GM23338 (cell line): ENCODE measurements around the gene DLL4. TPM values are rescaled to one million over a fixed set of nuclear protein-coding genes. Genes with fewer than 3 reads are reported as not detected.

Experiments
- ATAC-seq: fragments of 200-7000 bp; cut with Tn5 transposase; 3 replicates; pipeline ENCODE4 v1.9.1; 2020
- DNase-seq: peaks from one replicate; pipeline ENCODE4 v3.0.0-alpha.2; 2015; ENCODE audit warnings: low spot score
- H2AFZ ChIP-seq: fragments of 200-600 bp; sonication (generic); 2 replicates; pipeline ENCODE4 v1.8.0; 2016; ENCODE audit warnings: antibody characterized with exemption, mild to moderate bottlenecking, moderate library complexity
- H3F3A ChIP-seq: fragments of 200-600 bp; sonication (generic); replicated peaks from 2 replicates; pipeline ENCODE4 v1.8.0; 2017; ENCODE audit warnings: antibody characterized with exemption, mixed run types, low read depth
- H3K27ac ChIP-seq: fragments of 200-600 bp; sonication (generic); 2 replicates; pipeline ENCODE4 v1.6.1; 2016; ENCODE audit warnings: low read depth
- H3K27me3 ChIP-seq: fragments of 200-600 bp; sonication (generic); 2 replicates; pipeline ENCODE4 v1.8.0; 2016; ENCODE audit warnings: mild to moderate bottlenecking, mixed run types, moderate library complexity; ENCODE audit not compliant: insufficient read depth
- H3K36me3 ChIP-seq: fragments of 200-600 bp; sonication (generic); 2 replicates; pipeline ENCODE4 v1.8.0; 2016; ENCODE audit warnings: mild to moderate bottlenecking; ENCODE audit not compliant: insufficient read depth
- H3K4me1 ChIP-seq: fragments of 200-600 bp; sonication (generic); 2 replicates; pipeline ENCODE4 v1.8.0; 2016; ENCODE audit warnings: mild to moderate bottlenecking, moderate library complexity; ENCODE audit not compliant: insufficient read depth
- H3K4me2 ChIP-seq: fragments of 200-600 bp; sonication (generic); 2 replicates; pipeline ENCODE4 v1.7.1; 2017; ENCODE audit warnings: mixed run types
- H3K4me3 ChIP-seq: fragments of 200-600 bp; sonication (generic); 2 replicates; pipeline ENCODE4 v1.6.1; 2016; ENCODE audit warnings: mixed run types
- H3K79me2 ChIP-seq: fragments of 200-600 bp; sonication (generic); replicated peaks from 2 replicates; pipeline ENCODE4 v1.8.0; 2017; ENCODE audit warnings: mild to moderate bottlenecking; ENCODE audit not compliant: insufficient read depth
- H3K9me2 ChIP-seq: fragments of 200-600 bp; sonication (generic); 2 replicates; pipeline ENCODE4 v1.8.0; 2017; ENCODE audit not compliant: insufficient read depth
- H4K20me1 ChIP-seq: fragments of 200-600 bp; sonication (generic); replicated peaks from 2 replicates; pipeline ENCODE4 v1.8.0; 2017; ENCODE audit warnings: mild to moderate bottlenecking; ENCODE audit not compliant: insufficient read depth
- H3K27ac Mint-ChIP-seq: 2 replicates; pipeline ENCODE4 v1.8.0; 2020; ENCODE audit warnings: inconsistent platforms, mild to moderate bottlenecking, moderate library complexity, mixed read lengths
- H3K27me3 Mint-ChIP-seq: 3 replicates; pipeline ENCODE4 v1.8.0; 2022; ENCODE audit warnings: low read depth, mild to moderate bottlenecking, moderate library complexity, mixed read lengths, inconsistent platforms; ENCODE audit not compliant: insufficient read depth, poor library complexity
- H3K36me3 Mint-ChIP-seq: 3 replicates; pipeline ENCODE4 v1.8.0; 2021; ENCODE audit warnings: low read depth, mild to moderate bottlenecking, inconsistent platforms, moderate library complexity, mixed read lengths
- H3K4me1 Mint-ChIP-seq: 3 replicates; pipeline ENCODE4 v1.8.0; 2020; ENCODE audit warnings: mild to moderate bottlenecking, inconsistent platforms, mixed read lengths
- H3K4me3 Mint-ChIP-seq: 3 replicates; pipeline ENCODE4 v1.8.0; 2021; ENCODE audit warnings: moderate library complexity, mild to moderate bottlenecking, inconsistent platforms, mixed read lengths
- H3K9me3 Mint-ChIP-seq: 3 replicates; pipeline ENCODE4 v1.8.0; 2020; ENCODE audit warnings: moderate library complexity, mild to moderate bottlenecking, inconsistent platforms, mixed read lengths
- CREB1 ChIP-seq: fragments of 250-450 bp; sonication (Bioruptor Pico); IDR thresholded peaks from 2 replicates; pipeline ENCODE4 v1.5.0; 2020; ENCODE audit warnings: low read depth, mild to moderate bottlenecking, moderate library complexity
- CTCF ChIP-seq, 2 experiments: fragments of 200-600 bp in 1 of 2; sonication (generic) in 1 of 2; conservative IDR thresholded peaks; 2 replicates each; pipeline versions ENCODE4 v1.5.1 to v1.6.1; 2016 to 2017; ENCODE audit warnings: antibody characterized with exemption in 2 of 2, low read depth in 2 of 2, mild to moderate bottlenecking in 2 of 2, moderate library complexity in 1 of 2
- ETS1 ChIP-seq: IDR thresholded peaks from 2 replicates; pipeline ENCODE4 v1.6.1; 2016; ENCODE audit warnings: antibody characterized with exemption
- EZH2 ChIP-seq: fragments of 200-600 bp; sonication (generic); IDR thresholded peaks from one replicate; pipeline ENCODE4 v1.8.0; 2017; ENCODE audit warnings: antibody characterized with exemption, mild to moderate bottlenecking, low read depth; ENCODE audit not compliant: unreplicated experiment
- EZH2phosphoT487 ChIP-seq: fragments of 200-600 bp; sonication (generic); IDR thresholded peaks from one replicate; pipeline ENCODE4 v1.8.1; 2018; ENCODE audit warnings: antibody characterized with exemption; ENCODE audit not compliant: unreplicated experiment
- JUNB ChIP-seq: IDR thresholded peaks from one replicate; pipeline ENCODE4 v1.6.1; 2016; ENCODE audit warnings: antibody characterized with exemption; ENCODE audit not compliant: unreplicated experiment
- NANOG ChIP-seq: IDR thresholded peaks from 2 replicates; pipeline ENCODE4 v1.6.1; 2016; ENCODE audit warnings: antibody characterized with exemption, borderline replicate concordance
- POLR2AphosphoS5 ChIP-seq: IDR thresholded peaks from 2 replicates; pipeline ENCODE4 v1.6.1; 2016; ENCODE audit warnings: antibody characterized with exemption, low read depth
- REST ChIP-seq: IDR thresholded peaks from one replicate; pipeline ENCODE4 v1.6.1; 2018; ENCODE audit warnings: antibody characterized with exemption; ENCODE audit not compliant: unreplicated experiment
- STAT1 ChIP-seq: IDR thresholded peaks from one replicate; pipeline ENCODE4 v1.6.1; 2016; ENCODE audit warnings: antibody characterized with exemption; ENCODE audit not compliant: unreplicated experiment
- ZNF114 ChIP-seq: fragments of 250-450 bp; sonication (Bioruptor Pico); IDR thresholded peaks from 2 replicates; pipeline ENCODE4 v1.5.0; 2020; ENCODE audit warnings: mild to moderate bottlenecking, moderate library complexity
- ZNF331 ChIP-seq: fragments of 250-450 bp; sonication (Bioruptor Pico); IDR thresholded peaks from 2 replicates; pipeline ENCODE4 v1.5.0; 2020; ENCODE audit warnings: low read depth, mild to moderate bottlenecking, moderate library complexity
- ZNF462 ChIP-seq: fragments of 250-450 bp; sonication (Bioruptor Pico); IDR thresholded peaks from 2 replicates; pipeline ENCODE4 v1.5.0; 2020; ENCODE audit warnings: mild to moderate bottlenecking, moderate library complexity
- polyA plus RNA-seq: library from polyadenylated mRNA; unstranded; fragments of >200 nt; fragmentation: Nextera tagmentation; extraction: Ambion mirVana; gene quantifications from 2 replicates; pipeline ENCODE4 v1.2.1, GENCODE V29; 2016
- total RNA-seq: library from RNA; depleted of rRNA; stranded (reverse); fragments of >200 nt; shearing (Covaris generic); gene quantifications from 2 replicates; pipeline ENCODE4 v1.2.3, GENCODE V29; 2014

DLL4 gene
- total and polyA plus RNA-seq, 2 experiments from 2014 or later: 0.31 to 0.99 TPM

GRCh38 chr15:40943764-40944365 lies 14.7 kb downstream of the DLL4 start:
- no peaks in the 10 kb centered on the region for H4K20me1 ChIP-seq
- H3K4me1 ChIP-seq: peaks cover 28% of the 10 kb centered on the region
- H3K27ac ChIP-seq: no peak overlapping the region
- H3K79me2 ChIP-seq: no peaks in the 10 kb centered on the region
- H3K9me2 ChIP-seq: no peaks in the 10 kb centered on the region
- Mint-ChIP-seq H3K36me3 (no peaks in the 10 kb centered on the region; the same call in 2 of the 3 replicates), H3K4me1 (peaks cover 33% of the 10 kb centered on the region), H3K27me3 (peaks cover 32% of the 10 kb centered on the region), H3K9me3 (no peaks in the 10 kb centered on the region; the same call in 2 of the 3 replicates), H3K27ac (no peak overlapping the region), H3K4me3 (no peak overlapping the region; the same call in 2 of the 3 replicates)
- no peak overlapping the region for H3K4me3 ChIP-seq
- TF ChIP-seq EZH2 (no peak), EZH2phosphoT487 (no peak), ZNF114 (CRISPR knock-in tag) (no peak), ETS1 (no peak), REST (no peak), ZNF331 (CRISPR knock-in tag) (no peak), POLR2AphosphoS5 (no peak), STAT1 (no peak), JUNB (no peak), CREB1 (CRISPR knock-in tag) (no peak), CTCF (conservative IDR thresholded peaks at IDR 0.05; ENCODE audit: low read depth in 2 of 2) (no peak), ZNF462 (CRISPR knock-in tag) (no peak), NANOG (no peak)
- no peaks in the 10 kb centered on the region for H3K36me3 ChIP-seq
- H2AFZ ChIP-seq: no peak overlapping the region
- no peak for ATAC-seq
- peaks cover 24% of the 10 kb centered on the region for H3K27me3 ChIP-seq
- peaks cover 11% of the 10 kb centered on the region for H3F3A ChIP-seq
- no peak overlapping the region for H3K4me2 ChIP-seq
- DNase-seq: no peak
